Measurements from ENCODE around the gene FGF19.

The FGF19 gene

DNA sequence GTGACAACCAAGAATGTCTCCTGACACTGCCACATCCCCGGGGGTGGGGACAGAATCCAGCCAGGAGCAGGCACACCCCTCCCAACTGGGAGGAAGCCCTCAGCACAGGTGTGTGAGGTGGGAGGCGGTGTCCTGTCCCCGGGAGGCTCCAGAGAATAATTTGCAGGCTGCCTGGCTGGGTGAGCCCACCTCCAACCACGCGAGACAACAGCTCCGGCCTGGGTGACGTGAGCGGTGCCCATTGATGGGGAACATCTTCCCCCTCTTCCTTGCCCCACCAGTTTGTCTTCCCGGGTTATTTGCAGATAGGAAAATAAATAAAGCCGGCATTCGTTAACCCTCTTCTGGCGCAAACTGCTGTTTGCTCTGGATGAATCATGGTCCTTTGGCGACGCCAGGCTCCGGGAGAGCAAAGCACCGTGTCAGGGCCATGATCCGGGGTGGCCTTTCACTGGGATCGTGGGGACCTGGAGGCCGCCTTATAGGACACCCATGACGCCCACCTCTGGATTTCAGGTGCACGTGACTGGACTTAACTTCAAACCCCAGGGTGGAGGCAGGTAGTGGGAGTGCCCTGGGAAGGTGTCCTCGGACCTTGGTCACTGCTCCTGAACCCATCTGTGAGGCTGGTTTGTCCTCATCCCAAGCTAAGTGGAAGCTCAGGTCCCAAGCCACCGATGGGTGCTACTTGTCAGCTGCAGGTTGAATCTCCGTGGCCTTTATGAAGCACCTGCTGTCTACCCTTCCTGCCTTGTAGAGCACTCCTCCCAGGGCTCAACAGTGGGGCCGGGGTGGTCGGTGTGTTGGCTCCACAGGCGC, 49.0 kb downstream of the FGF19 start:
- DNase-seq, result no peak

DNA sequence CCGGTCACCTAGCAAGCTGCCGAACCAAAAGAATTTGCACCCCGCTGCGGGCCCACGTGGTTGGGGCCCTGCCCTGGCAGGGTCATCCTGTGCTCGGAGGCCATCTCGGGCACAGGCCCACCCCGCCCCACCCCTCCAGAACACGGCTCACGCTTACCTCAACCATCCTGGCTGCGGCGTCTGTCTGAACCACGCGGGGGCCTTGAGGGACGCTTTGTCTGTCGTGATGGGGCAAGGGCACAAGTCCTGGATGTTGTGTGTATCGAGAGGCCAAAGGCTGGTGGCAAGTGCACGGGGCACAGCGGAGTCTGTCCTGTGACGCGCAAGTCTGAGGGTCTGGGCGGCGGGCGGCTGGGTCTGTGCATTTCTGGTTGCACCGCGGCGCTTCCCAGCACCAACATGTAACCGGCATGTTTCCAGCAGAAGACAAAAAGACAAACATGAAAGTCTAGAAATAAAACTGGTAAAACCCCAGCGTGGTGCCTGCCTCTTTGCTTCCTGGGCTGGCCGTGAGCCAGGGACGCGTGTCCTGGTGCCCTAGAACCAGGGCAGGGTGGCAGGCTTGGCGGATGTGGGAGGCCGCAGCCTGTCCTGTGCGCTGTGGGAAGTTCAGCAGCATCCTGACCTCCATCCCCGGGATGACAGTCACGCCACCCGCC, 49.7 kb downstream of the FGF19 start:
- DNase-seq, result no peak

DNA sequence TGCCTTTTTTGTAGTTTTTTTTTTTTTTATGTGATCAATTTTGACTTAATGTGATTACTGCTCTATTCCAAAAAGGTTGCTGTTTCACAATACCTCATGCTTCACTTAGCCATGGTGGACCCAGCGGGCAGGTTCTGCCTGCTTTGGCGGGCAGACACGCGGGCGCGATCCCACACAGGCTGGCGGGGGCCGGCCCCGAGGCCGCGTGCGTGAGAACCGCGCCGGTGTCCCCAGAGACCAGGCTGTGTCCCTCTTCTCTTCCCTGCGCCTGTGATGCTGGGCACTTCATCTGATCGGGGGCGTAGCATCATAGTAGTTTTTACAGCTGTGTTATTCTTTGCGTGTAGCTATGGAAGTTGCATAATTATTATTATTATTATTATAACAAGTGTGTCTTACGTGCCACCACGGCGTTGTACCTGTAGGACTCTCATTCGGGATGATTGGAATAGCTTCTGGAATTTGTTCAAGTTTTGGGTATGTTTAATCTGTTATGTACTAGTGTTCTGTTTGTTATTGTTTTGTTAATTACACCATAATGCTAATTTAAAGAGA, 50.3 kb downstream of the FGF19 start:
- DNase-seq, result no peak

DNA sequence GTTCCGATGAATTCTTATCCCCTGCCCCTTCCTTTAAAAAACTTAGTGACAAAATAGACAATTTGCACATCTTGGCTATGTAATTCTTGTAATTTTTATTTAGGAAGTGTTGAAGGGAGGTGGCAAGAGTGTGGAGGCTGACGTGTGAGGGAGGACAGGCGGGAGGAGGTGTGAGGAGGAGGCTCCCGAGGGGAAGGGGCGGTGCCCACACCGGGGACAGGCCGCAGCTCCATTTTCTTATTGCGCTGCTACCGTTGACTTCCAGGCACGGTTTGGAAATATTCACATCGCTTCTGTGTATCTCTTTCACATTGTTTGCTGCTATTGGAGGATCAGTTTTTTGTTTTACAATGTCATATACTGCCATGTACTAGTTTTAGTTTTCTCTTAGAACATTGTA, 50.8 kb downstream of the FGF19 start:
- no peak for DNase-seq

DNA sequence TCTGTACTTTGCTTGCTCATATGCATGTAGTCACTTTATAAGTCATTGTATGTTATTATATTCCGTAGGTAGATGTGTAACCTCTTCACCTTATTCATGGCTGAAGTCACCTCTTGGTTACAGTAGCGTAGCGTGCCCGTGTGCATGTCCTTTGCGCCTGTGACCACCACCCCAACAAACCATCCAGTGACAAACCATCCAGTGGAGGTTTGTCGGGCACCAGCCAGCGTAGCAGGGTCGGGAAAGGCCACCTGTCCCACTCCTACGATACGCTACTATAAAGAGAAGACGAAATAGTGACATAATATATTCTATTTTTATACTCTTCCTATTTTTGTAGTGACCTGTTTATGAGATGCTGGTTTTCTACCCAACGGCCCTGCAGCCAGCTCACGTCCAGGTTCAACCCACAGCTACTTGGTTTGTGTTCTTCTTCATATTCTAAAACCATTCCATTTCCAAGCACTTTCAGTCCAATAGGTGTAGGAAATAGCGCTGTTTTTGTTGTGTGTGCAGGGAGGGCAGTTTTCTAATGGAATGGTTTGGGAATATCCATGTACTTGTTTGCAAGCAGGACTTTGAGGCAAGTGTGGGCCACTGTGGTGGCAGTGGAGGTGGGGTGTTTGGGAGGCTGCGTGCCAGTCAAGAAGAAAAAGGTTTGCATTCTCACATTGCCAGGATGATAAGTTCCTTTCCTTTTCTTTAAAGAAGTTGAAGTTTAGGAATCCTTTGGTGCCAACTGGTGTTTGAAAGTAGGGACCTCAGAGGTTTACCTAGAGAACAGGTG, 51.8 kb downstream of the FGF19 start:
- no peak for DNase-seq

DNA sequence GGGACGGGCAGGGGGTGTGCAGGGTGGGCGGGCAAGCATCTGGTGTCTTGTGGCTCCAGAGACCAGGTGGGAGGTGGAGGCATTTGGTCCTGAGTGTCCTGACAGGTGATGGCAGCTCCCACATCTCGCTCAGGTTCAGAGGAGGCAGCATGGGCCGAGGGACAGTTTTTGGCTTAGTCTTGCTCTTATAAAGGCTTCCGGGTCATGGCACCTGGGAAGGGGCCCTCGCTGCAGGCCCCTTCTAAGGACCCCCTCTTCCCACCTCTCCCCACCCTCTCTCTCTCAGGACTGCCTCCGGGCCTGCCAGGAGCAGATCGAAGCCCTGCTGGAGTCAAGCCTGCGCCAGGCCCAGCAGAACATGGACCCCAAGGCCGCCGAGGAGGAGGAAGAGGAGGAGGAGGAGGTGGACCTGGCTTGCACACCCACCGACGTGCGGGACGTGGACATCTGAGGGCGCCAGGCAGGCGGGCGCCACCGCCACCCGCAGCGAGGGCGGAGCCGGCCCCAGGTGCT, 52.9 kb downstream of the FGF19 start:
- DNase-seq, result no peak

DNA sequence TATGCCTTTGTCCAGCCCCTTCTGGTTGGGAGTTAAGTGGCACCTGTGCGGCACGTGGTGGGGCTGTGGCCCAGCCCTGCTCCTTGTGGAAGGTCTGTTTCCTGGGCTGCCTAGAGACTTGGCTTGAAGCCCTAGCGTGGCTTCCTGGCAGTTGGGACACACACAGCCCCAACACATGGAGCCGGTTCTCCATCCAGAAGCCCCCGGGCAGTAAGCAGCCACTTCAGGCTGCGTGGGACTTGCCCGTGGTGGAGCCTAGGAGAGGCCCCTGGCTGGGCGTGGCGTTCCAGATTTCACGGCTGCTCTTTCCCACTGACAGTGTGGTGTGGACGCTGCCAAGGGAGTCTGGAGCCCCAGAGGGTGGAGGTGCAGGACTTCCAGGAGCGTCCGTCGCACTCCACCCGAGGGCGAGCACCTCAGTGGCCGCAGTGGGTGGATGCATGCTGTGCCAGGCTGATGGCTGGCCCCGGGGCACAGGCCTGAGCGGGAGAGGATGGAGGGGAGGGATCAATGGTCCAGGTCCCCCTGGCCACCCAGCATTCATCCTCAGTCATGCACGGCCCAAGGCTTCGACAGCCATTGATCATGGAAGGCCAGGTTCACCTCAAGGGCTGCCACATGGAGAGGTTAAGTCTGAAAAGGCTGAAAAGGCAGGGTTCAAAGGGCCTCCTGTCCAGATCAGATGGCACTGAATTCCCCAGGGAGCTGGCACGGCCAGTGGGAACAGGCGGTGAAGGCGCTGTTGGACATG, 53.6 kb downstream of the FGF19 start:
- no peak for DNase-seq

DNA sequence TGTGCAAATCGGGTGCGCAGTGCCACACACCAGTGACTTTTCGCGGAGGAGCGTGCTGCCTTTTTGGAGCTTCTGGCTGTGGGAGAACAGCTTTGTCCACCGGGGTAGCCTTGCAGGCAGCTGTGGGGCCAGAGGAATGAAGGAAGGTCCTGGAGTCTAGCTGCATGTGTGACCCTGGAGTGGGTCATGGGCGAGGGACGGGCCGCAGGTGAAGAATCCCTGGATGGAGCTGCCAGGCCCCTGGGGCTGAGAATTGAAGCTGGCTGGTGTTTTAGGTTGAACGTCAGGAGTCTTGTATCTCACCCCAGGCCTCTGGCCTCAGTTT, 54.3 kb downstream of the FGF19 start:
- no peak for DNase-seq

DNA sequence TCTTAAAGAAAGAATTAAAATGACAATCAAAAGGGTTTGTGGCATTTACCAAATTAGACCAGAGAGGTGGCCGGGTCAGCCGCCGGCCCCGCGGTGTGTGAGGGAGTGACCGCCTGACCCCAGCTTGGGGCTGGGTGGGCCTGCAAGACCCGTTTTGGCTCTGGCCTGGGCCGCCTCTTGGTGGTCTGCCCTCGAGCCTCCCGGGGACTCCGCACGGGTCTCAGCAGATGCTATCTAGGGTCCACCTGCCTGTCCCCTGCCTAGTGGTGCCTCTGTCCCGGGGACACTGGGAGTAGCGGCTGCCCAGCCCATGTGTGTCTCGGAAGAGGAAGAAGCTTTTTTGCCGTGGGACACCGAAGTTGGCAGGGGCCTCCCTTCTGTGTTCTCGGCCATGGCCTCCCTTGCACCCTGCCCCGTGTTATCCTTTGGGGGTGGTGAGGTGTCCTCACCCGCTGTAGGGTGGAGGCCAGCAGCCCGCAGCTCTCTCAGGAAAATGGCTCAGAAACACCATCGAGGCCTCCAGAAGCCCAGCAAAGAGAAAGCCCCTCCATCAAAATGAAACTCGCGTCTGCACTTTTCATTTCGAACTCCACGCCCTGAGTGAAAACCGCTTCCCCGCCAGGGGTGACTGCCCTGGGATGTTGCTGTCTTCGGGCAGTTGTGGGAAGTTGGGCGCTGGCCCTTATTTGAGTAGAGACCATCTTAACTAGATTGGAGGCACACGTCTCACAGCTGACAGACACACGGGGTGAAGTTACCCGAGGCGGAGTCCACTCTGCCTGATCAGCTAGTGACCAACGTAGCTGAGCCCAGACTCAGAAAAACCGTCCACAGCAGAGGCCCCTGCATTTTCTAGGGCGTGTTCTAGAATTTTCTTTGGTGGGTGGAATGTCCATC, 54.9 kb downstream of the FGF19 start:
- DNase-seq, result no peak
